Measurements from ENCODE around the gene ADGRF5. TPM values are rescaled to one million over a fixed set of nuclear protein-coding genes. Genes with fewer than 3 reads are reported as not detected.
"Not testable (repeated sequence)": the region's sequence is repeated elsewhere in the genome, so short reads cannot be mapped to it uniquely, and the experiment has no call there.

Gene ADGRF5
- total and polyA plus RNA-seq, 10 of the 15 experiments (the other 5 are each of a cell fraction or from before 2014, with no cell fraction given): 0.01 to 0.13 TPM; not detected in 8

- TF ChIP-seq CUX1 (IDR thresholded peaks at IDR 0.05; ENCODE audit: insufficient replicate concordance, low read depth, low read length) (no peak), ETV6 (conservative IDR thresholded peaks at IDR 0.05 in 1 of 2, IDR thresholded peaks at IDR 0.05 in 1 of 2; ENCODE audit: borderline replicate concordance in 1 of 2, low read depth in 1 of 2) (no peak)
- TF ChIP-seq, protein P1, sequence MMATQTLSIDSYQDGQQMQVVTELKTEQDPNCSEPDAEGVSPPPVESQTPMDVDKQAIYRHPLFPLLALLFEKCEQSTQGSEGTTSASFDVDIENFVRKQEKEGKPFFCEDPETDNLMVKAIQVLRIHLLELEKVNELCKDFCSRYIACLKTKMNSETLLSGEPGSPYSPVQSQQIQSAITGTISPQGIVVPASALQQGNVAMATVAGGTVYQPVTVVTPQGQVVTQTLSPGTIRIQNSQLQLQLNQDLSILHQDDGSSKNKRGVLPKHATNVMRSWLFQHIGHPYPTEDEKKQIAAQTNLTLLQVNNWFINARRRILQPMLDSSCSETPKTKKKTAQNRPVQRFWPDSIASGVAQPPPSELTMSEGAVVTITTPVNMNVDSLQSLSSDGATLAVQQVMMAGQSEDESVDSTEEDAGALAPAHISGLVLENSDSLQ (IDR thresholded peaks at IDR 0.05): no peak
Observed at GRCh38 chr6:46862381-46862780, 59.4 kb downstream of the ADGRF5 start (continued).

DNA sequence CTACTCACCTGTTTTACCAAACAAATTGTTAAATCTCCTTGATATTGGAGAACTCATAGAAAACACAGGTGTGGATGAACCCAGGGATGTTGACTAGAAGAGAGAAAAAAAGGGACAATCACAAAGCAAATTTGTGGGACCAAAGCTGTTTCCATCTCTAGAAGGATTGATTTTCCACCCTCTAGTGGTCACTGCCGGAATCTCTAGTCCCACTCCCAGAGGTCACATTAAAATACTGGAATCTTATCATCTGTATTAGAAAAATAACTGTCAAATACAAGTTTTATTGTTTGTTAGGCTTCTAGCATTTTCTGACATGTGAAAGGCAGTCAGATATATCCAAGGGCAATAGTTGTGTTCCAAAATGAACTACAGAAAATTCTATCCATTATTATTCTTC lies 65.8 kb downstream of the ADGRF5 start:
- H3K4me2 ChIP-seq (ENCODE audit: control insufficient read depth, insufficient read depth); BruUV-seq (replicated peaks); RAD21 ChIA-PET (ENCODE audit: unreplicated experiment); DNase-seq (ENCODE audit: low read depth, low spot score); H3K27me3 ChIP-seq (replicated peaks in 1 of 2; ENCODE audit: control insufficient read depth in 2 of 2, insufficient read depth in 2 of 2, low read length in 1 of 2); H3K4me3 ChIP-seq; POLR2A ChIA-PET; H3K36me3 ChIP-seq (ENCODE audit: control insufficient read depth in 2 of 2, insufficient read depth in 2 of 2, low read length in 1 of 2); FAIRE-seq; SMC1A ChIA-PET (ENCODE audit: uncharacterized antibody, unreplicated experiment); H3K9ac ChIP-seq (ENCODE audit: control insufficient read depth, insufficient read depth, low read length); H3K9me3 ChIP-seq (replicated peaks; ENCODE audit: control insufficient read depth, insufficient read depth, low read length); H2AFZ ChIP-seq (ENCODE audit: control insufficient read depth, low read depth, low read length); H3K79me2 ChIP-seq (ENCODE audit: control insufficient read depth, insufficient read depth, low read length); H3K27ac ChIP-seq (ENCODE audit: control insufficient read depth, insufficient read depth); H3K4me1 ChIP-seq (ENCODE audit: control insufficient read depth, insufficient read depth, low read length); H4K20me1 ChIP-seq (ENCODE audit: control insufficient read depth, insufficient read depth): not testable (repeated sequence)
- peak; percentile 67 for ATAC-seq
- TF ChIP-seq RAD21 (IDR thresholded peaks at IDR 0.05; ENCODE audit: insufficient read depth, low read depth, low read length) (peak; percentile 28; the same call in 1 of the 2 replicates), CTCF (IDR thresholded peaks at IDR 0.05 in 2 of 3, conservative IDR thresholded peaks at IDR 0.05 in 1 of 3; ENCODE audit: control insufficient read depth in 2 of 3, extremely low read depth in 1 of 3, insufficient read depth in 1 of 3, low read depth in 3 of 3, low read length in 3 of 3) (peak; percentile 38 to 63 (median 60)), SMC3 (IDR thresholded peaks at IDR 0.05; ENCODE audit: borderline replicate concordance, low read length) (peak; percentile 30; the same call in 1 of the 2 replicates)
- CTCF ChIA-PET: interaction anchor here (0.5 to 1.7 kb wide), 4 partner anchors 10 to 190 kb away, joined by 3 to 5 read pairs (median 4); no protein-coding TSS in a partner anchor
- intact Hi-C loops (cut with micrococcal nuclease; ENCODE audit: unreplicated experiment): loop anchor here (10.0 kb wide), 1 partner anchor 631 kb away; no protein-coding TSS in a partner anchor
- WGBS (ENCODE audit: insufficient coverage, insufficient replicate concordance, low lambda C conversion rate, missing lambda C conversion rate): 0% methylated on average over 1 of the region's 1 CpG
- in situ Hi-C loops (cut with MboI): loop anchor here (10.0 kb wide), 1 partner anchor 189 kb away; the partner anchor contains the start of gene ADGRF1

All from GM12878 (cell line).